ENCODE results near the gene PPP1R26. TPM values are rescaled to one million over a fixed set of nuclear protein-coding genes. Genes with fewer than 3 reads are reported as not detected.
"Not testable (repeated sequence)": the region's sequence is repeated elsewhere in the genome, so short reads cannot be mapped to it uniquely, and the experiment has no call there.

The PPP1R26 gene
- total RNA-seq, 8 experiments from 2014 or later: 6.8 to 19.8 (median 17.1) TPM

GRCh38 chr9:135526730-135527571, 47.4 kb downstream of the PPP1R26 start:
- H3K27ac ChIP-seq: no peak overlapping the region
- no peak overlapping the region for H3K4me3 ChIP-seq
- WGBS, 10 experiments: 57 to 100% (median 80%) methylated on average over 1 to 10 of the region's 30 CpGs; no CpG with 5 or more reads in 2 of the 10 experiments
- peaks cover 0 to 6% of the 10 kb centered on the region in 2 donors for H3K4me1 ChIP-seq (replicated peaks in 1 of 2)
- ATAC-seq (replicated peaks in 6 of 8): peak in 3 of 8 experiments; percentile 13 to 39 (median 25)
- in situ Hi-C loops (cut with MboI; ENCODE audit: low pct_unique_long_range_greater_than_20kb in 2 of 9, low sequenced_read_pairs in 9 of 9, unreplicated experiment in 9 of 9): no loop called here

- ATAC-seq (replicated peaks in 6 of 8); in situ Hi-C loops (cut with MboI; ENCODE audit: low pct_unique_long_range_greater_than_20kb in 2 of 9, low sequenced_read_pairs in 9 of 9, unreplicated experiment in 9 of 9); H3K4me1 ChIP-seq (replicated peaks in 1 of 2); H3K4me3 ChIP-seq; H3K27ac ChIP-seq: not testable (repeated sequence)
- 78 to 100% (median 92%) methylated on average over 5 to 10 of the region's 10 CpGs for WGBS, 10 experiments
Observed at GRCh38 chr9:135528842-135529435, 49.4 kb downstream of the PPP1R26 start.

- Histone ChIP-seq H3K4me3 (no peak overlapping the region), H3K27ac (no peak overlapping the region), H3K4me1 (replicated peaks in 1 of 2) (no peaks in the 10 kb centered on the region)
- 15 to 75% (median 63%) methylated on average over 2 to 3 of the region's 5 CpGs; no CpG with 5 or more reads in 3 of the 10 experiments for WGBS, 10 experiments
- no peak for ATAC-seq (replicated peaks in 6 of 8)
- in situ Hi-C loops (cut with MboI; ENCODE audit: low pct_unique_long_range_greater_than_20kb in 2 of 9, low sequenced_read_pairs in 9 of 9, unreplicated experiment in 9 of 9): no loop called here
Observed at GRCh38 chr9:135530146-135530545, 50.6 kb downstream of the PPP1R26 start.

- no peaks in the 10 kb centered on the region for H3K4me1 ChIP-seq (replicated peaks in 1 of 2)
- no peak overlapping the region for H3K4me3 ChIP-seq
- in situ Hi-C loops (cut with MboI; ENCODE audit: low pct_unique_long_range_greater_than_20kb in 2 of 9, low sequenced_read_pairs in 9 of 9, unreplicated experiment in 9 of 9): no loop called here
- 50 to 100% (median 83%) methylated on average over 1 to 7 of the region's 10 CpGs; no CpG with 5 or more reads in 4 of the 10 experiments for WGBS, 10 experiments
- H3K27ac ChIP-seq: no peak overlapping the region
- no peak for ATAC-seq (replicated peaks in 6 of 8)
Observed at GRCh38 chr9:135531096-135531495, 51.5 kb downstream of the PPP1R26 start.

DNA sequence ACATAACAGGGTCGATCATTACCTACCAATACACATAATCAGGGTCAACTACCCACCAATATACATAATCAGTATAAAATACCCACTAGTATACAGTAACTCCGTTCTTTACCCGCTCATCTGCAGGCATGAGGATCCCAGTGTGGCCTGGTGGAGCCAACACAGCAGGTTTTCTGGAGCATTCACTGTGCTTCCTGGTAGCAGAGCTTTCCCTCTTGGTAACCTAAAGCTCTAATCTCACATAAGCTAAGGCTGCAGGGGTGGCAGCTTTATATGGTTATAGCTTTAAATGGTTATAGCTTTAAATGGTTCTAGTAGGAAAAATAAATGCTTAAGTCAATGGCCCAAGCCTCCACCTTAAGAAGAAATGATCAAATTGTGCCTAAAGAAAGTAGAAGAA, 53.5 kb downstream of the PPP1R26 start:
- H3K4me3 ChIP-seq: no peak overlapping the region
- H3K4me1 ChIP-seq (replicated peaks in 1 of 2): no peaks in the 10 kb centered on the region
- 67 to 100% (median 100%) methylated on average over 1 to 3 of the region's 3 CpGs; no CpG with 5 or more reads in 1 of the 10 experiments for WGBS, 10 experiments
- in situ Hi-C loops (cut with MboI; ENCODE audit: low pct_unique_long_range_greater_than_20kb in 2 of 9, low sequenced_read_pairs in 9 of 9, unreplicated experiment in 9 of 9): no loop called here
- ATAC-seq (replicated peaks in 6 of 8): no peak
- no peak overlapping the region for H3K27ac ChIP-seq

- Histone ChIP-seq H3K4me3 (no peak overlapping the region), H3K27ac (no peak overlapping the region), H3K4me1 (replicated peaks in 1 of 2) (no peaks in the 10 kb centered on the region)
- ATAC-seq (replicated peaks in 6 of 8): peak in 1 of 8 experiments; percentile 14
- in situ Hi-C loops (cut with MboI; ENCODE audit: low pct_unique_long_range_greater_than_20kb in 2 of 9, low sequenced_read_pairs in 9 of 9, unreplicated experiment in 9 of 9): no loop called here
- 40 to 100% (median 88%) methylated on average over 2 to 12 of the region's 12 CpGs; no CpG with 5 or more reads in 5 of the 10 experiments for WGBS, 10 experiments
Observed at GRCh38 chr9:135533674-135534073, 54.1 kb downstream of the PPP1R26 start.

- peak in 7 of 8 experiments; percentile 32 to 96 (median 52) for ATAC-seq (replicated peaks in 6 of 8)
- in situ Hi-C loops (cut with MboI; ENCODE audit: low pct_unique_long_range_greater_than_20kb in 2 of 9, low sequenced_read_pairs in 9 of 9, unreplicated experiment in 9 of 9); H3K4me3 ChIP-seq; H3K4me1 ChIP-seq (replicated peaks in 1 of 2); H3K27ac ChIP-seq: not testable (repeated sequence)
- 0 to 71% (median 13%) methylated on average over 1 of the region's 10 CpGs; no CpG with 5 or more reads in 6 of the 10 experiments for WGBS, 10 experiments
Observed at GRCh38 chr9:135534192-135534711, 54.7 kb downstream of the PPP1R26 start.

DNA sequence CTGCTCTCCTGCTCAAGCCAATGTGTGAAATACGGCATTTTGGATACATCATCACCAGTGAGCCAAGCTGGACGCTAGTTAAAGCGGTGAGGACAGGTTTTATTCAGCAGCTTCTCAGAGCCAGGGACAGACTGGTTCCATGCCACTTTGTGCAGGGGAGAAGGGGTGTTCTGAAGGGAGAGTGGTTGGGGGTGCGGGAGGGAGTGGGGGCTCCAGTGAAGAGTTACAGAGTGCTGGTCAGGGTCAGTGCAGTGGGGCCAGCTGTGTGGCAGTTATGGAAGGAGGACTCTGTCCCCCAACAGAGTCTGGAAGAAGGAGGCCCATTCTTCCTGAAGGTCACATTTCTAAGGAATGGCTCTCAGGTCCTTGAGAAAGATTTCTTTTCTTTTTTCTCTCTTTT, 55.2 kb downstream of the PPP1R26 start:
- H3K4me3 ChIP-seq; H3K4me1 ChIP-seq (replicated peaks in 1 of 2); in situ Hi-C loops (cut with MboI; ENCODE audit: low pct_unique_long_range_greater_than_20kb in 2 of 9, low sequenced_read_pairs in 9 of 9, unreplicated experiment in 9 of 9); H3K27ac ChIP-seq: not testable (repeated sequence)
- 100% methylated on average over 1 of the region's 4 CpGs; no CpG with 5 or more reads in 9 of the 10 experiments for WGBS, 10 experiments
- peak in 1 of 8 experiments; percentile 16 for ATAC-seq (replicated peaks in 6 of 8)

- in situ Hi-C loops (cut with MboI; ENCODE audit: low pct_unique_long_range_greater_than_20kb in 2 of 9, low sequenced_read_pairs in 9 of 9, unreplicated experiment in 9 of 9); H3K4me3 ChIP-seq; H3K4me1 ChIP-seq (replicated peaks in 1 of 2); ATAC-seq (replicated peaks in 6 of 8); H3K27ac ChIP-seq: not testable (repeated sequence)
- 66 to 92% methylated on average over 2 to 7 of the region's 13 CpGs; no CpG with 5 or more reads in 8 of the 10 experiments for WGBS, 10 experiments
Observed at GRCh38 chr9:135535631-135536030, 56.0 kb downstream of the PPP1R26 start.

DNA sequence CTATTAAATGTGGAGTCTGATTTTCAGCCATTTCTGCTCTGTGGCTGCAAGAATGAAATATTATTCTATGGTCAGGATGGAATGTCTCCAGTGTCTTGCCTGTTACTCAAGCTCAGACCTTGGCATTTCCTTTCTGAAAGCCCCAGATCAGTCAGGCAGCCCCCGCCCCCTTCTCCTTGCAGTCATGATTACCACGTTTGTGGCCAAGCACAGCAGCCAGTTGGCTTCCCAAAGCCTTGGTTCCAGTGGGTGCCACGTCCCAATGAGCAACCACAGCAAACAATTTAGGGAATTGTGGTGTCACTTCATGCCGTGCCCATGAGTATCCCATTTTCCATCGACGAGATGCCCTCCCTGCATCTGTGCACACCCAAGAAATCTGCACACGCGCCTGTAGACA, 56.6 kb downstream of the PPP1R26 start:
- in situ Hi-C loops (cut with MboI; ENCODE audit: low pct_unique_long_range_greater_than_20kb in 2 of 9, low sequenced_read_pairs in 9 of 9, unreplicated experiment in 9 of 9): no loop called here
- H3K27ac ChIP-seq: no peak overlapping the region
- H3K4me1 ChIP-seq (replicated peaks in 1 of 2): no peaks in the 10 kb centered on the region
- H3K4me3 ChIP-seq: no peak overlapping the region
- ATAC-seq (replicated peaks in 6 of 8): no peak
- 0 to 93% (median 60%) methylated on average over 1 to 4 of the region's 8 CpGs; no CpG with 5 or more reads in 3 of the 10 experiments for WGBS, 10 experiments

Other genes starting within 250 kb of the PPP1R26 start
- 10 to 100 TPM; 25.0 to 96.4 (median 37.9) TPM for gene MRPS2, start 20.9 kb downstream of the PPP1R26 start, total RNA-seq
- 10 to 100 TPM in 1 of 8 experiments, not detected in 7; 10.3 TPM for gene LCN1, start 41.7 kb downstream of the PPP1R26 start, total RNA-seq
- gene OBP2A, start 66.3 kb downstream of the PPP1R26 start, total RNA-seq: 10 to 100 TPM in 1 of 8 experiments, 1 to 10 TPM in 1, under 1 TPM in 2, not detected in 4; 0.29 to 18.3 (median 0.75) TPM
- gene PAEP, start 82.0 kb downstream of the PPP1R26 start, total RNA-seq: 1 to 10 TPM in 3 of 8 experiments, under 1 TPM in 1, not detected in 4; 0.42 to 9.9 (median 2.1) TPM
- not detected for gene GLT6D1, start 159.8 kb downstream of the PPP1R26 start, total RNA-seq
- 1 to 10 TPM in 1 of 8 experiments, under 1 TPM in 2, not detected in 5; 0.78 to 1.7 (median 0.81) TPM for gene LCN9, start 183.5 kb downstream of the PPP1R26 start, total RNA-seq
- gene SOHLH1, start 219.7 kb downstream of the PPP1R26 start, total RNA-seq: under 1 TPM in 2 of 8 experiments, not detected in 6; 0.14 to 0.15 TPM
- 1 to 10 TPM in 1 of 8 experiments, under 1 TPM in 7; 0.11 to 1.1 (median 0.38) TPM for gene KCNT1, start 222.4 kb downstream of the PPP1R26 start, total RNA-seq

All from motor neuron (in vitro differentiated cells).